ENCODE data around the gene HYCC2. TPM values are rescaled to one million over a fixed set of nuclear protein-coding genes. Genes with fewer than 3 reads are reported as not detected.

The HYCC2 gene
- total RNA-seq (ENCODE audit: low replicate concordance), result 7.4 and 8.6 TPM in 2 replicates

DNA sequence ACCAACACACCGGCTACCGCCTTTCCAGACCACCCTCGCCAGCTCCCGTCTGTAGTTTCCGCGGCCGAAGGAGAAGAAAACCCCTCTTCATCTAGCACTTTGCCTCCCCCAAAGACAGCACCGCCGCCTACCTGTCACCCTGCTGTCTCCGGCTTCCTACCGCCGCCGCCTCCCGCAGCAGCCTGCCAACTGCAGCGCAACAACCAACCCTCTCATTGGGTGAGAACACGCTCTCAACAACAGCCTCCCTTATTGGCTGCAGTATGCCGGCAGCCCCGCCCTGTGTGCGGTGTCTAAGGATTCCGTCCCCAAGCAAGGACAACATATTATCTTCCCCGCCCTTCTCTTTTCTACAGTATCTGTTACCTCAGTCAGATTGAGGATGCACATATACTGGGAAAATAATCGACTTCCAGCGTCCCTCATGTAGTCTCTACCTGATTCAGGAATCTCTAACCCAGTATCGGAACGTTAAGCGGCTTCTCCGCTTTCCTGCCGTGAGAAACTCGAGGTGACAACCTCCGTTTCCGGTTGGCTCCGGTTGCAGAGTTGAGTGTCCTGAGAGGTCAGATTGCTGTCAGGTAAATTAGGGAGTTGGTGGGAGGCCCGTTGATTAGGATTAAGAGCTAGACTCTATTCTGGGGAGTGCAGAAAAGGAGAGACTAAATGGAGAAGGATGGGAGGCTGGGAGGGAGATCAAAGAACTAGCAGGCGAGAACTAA, at the start of gene HYCC2, which contains the start of gene NDUFB3:
Gene HYCC2, minus strand, starts transcription at position 193 of the 722 bp plus-strand sequence. CDS start 47,662 bp downstream, outside the sequence.
Gene NDUFB3, plus strand, starts transcription at position 523 of the 722 bp plus-strand sequence. CDS start 6,882 bp downstream, outside the sequence.

GRCh38 chr2:201116115-201116958, 44.9 kb upstream of the HYCC2 start, which contains the start of gene CFLAR:
CFLAR (plus strand) TSS chr2:201116164; CDS start chr2:201129866, 13,702 bp downstream.

Other genes starting within 250 kb of the HYCC2 start
- 40.3 and 161 TPM in 2 replicates for gene CLK1, start 207.0 kb downstream of the HYCC2 start, total RNA-seq (ENCODE audit: low replicate concordance)
- gene PPIL3, start 182.6 kb downstream of the HYCC2 start, total RNA-seq (ENCODE audit: low replicate concordance), result 52.4 and 54.5 TPM in 2 replicates
- gene NIF3L1, start 182.3 kb downstream of the HYCC2 start, total RNA-seq (ENCODE audit: low replicate concordance), result 18.5 and 20.7 TPM in 2 replicates
- 8.9 and 9.8 TPM in 2 replicates for gene ORC2, start 108.0 kb downstream of the HYCC2 start, total RNA-seq (ENCODE audit: low replicate concordance)
- gene NDUFB3, start 330 bp upstream of the HYCC2 start, total RNA-seq (ENCODE audit: low replicate concordance), result 80.0 and 129 TPM in 2 replicates
- 56.9 and 112 TPM in 2 replicates for gene CFLAR, start 44.5 kb upstream of the HYCC2 start, total RNA-seq (ENCODE audit: low replicate concordance)
- gene CASP10, start 111.5 kb upstream of the HYCC2 start, total RNA-seq (ENCODE audit: low replicate concordance), result 4.8 and 6.2 TPM in 2 replicates
- 11.9 and 12.1 TPM in 2 replicates for gene CASP8, start 188.9 kb upstream of the HYCC2 start, total RNA-seq (ENCODE audit: low replicate concordance)

Measured in smooth muscle cell of the coronary artery (primary cell).